ENCODE data around the gene PDGFB. TPM values are rescaled to one million over a fixed set of nuclear protein-coding genes. Genes with fewer than 3 reads are reported as not detected.

PDGFB gene
- total and polyA plus RNA-seq, 7 donors = 5.2 to 16.4 (median 10.1) TPM

GRCh38 chr22:39254789-39255298 is 10.1 kb upstream of the PDGFB start:
- intact Hi-C loops (cut with DNase I) = loop anchor here in 1 of 2 donors (2.0 kb wide), 1 partner anchor 20 kb away; no protein-coding TSS in a partner anchor
- peak; percentile 64 to 80 (median 72) for ATAC-seq

GRCh38 chr22:39254122-39254521 is 9.3 kb upstream of the PDGFB start:
- Histone ChIP-seq H3K36me3 (ENCODE audit: insufficient read depth in 1 of 2, low read depth in 1 of 2) (no peaks in the 10 kb centered on the region), H3K27ac (peak overlapping the region; percentile 99), H3K4me1 (peaks cover 46% of the 10 kb centered on the region), H3K27me3 (ENCODE audit: insufficient read depth in 3 of 3, low read length in 2 of 3) (no peaks in the 10 kb centered on the region), H3K4me3 (peak overlapping the region; percentile 46), H3K9me3 (no peaks in the 10 kb centered on the region)
- ATAC-seq (peak; percentile 72 to 81 (median 76)), DNase-seq (peak; percentile 62 to 80)
- no peak for TF ChIP-seq CTCF (IDR thresholded peaks at IDR 0.05)
- WGBS, 3 donors = 26 to 45% (median 34%) methylated on average over 14 of the region's 14 CpGs
- intact Hi-C loops (cut with DNase I) = loop anchor here in 1 of 2 donors (2.0 kb wide), 1 partner anchor 19 kb away; no protein-coding TSS in a partner anchor

More at GRCh38 chr22:39254789-39255298, 10.1 kb upstream of the PDGFB start:
- Histone ChIP-seq H3K27me3 (ENCODE audit: insufficient read depth in 3 of 3, low read length in 2 of 3) (no peaks in the 10 kb centered on the region), H3K4me1 (peaks cover 46% of the 10 kb centered on the region), H3K36me3 (ENCODE audit: insufficient read depth in 1 of 2, low read depth in 1 of 2) (no peaks in the 10 kb centered on the region), H3K4me3 (peak overlapping the region; percentile 33), H3K27ac (peak overlapping the region; percentile 99), H3K9me3 (no peaks in the 10 kb centered on the region)
- no peak for TF ChIP-seq CTCF (IDR thresholded peaks at IDR 0.05)
- 7 to 11% (median 8%) methylated on average over 15 of the region's 15 CpGs for WGBS, 3 donors
- DNase-seq = peak; percentile 59 to 82

GRCh38 chr22:39253435-39254070 is 8.8 kb upstream of the PDGFB start:
- 6 to 12% (median 6%) methylated on average over 18 to 19 of the region's 19 CpGs for WGBS, 3 donors
- Histone ChIP-seq H3K4me1 (peaks cover 46% of the 10 kb centered on the region), H3K4me3 (peak overlapping the region; percentile 46), H3K9me3 (no peaks in the 10 kb centered on the region), H3K36me3 (ENCODE audit: insufficient read depth in 1 of 2, low read depth in 1 of 2) (no peaks in the 10 kb centered on the region), H3K27me3 (ENCODE audit: insufficient read depth in 3 of 3, low read length in 2 of 3) (no peaks in the 10 kb centered on the region), H3K27ac (peak overlapping the region; percentile 99)
- no peak for TF ChIP-seq CTCF (IDR thresholded peaks at IDR 0.05)
- ATAC-seq (peak; percentile 77 to 84 (median 82)), DNase-seq (peak; percentile 73 to 87)
- intact Hi-C loops (cut with DNase I) = loop anchor here in 1 of 2 donors (2.0 kb wide), 1 partner anchor 19 kb away; no protein-coding TSS in a partner anchor

GRCh38 chr22:39252461-39253434 is 8.0 kb upstream of the PDGFB start:
- Histone ChIP-seq H3K36me3 (ENCODE audit: insufficient read depth in 1 of 2, low read depth in 1 of 2) (no peaks in the 10 kb centered on the region), H3K9me3 (no peaks in the 10 kb centered on the region), H3K27me3 (ENCODE audit: insufficient read depth in 3 of 3, low read length in 2 of 3) (no peaks in the 10 kb centered on the region), H3K4me1 (peaks cover 46% of the 10 kb centered on the region), H3K4me3 (peak overlapping the region; percentile 46), H3K27ac (peak overlapping the region; percentile 99)
- TF ChIP-seq CTCF (IDR thresholded peaks at IDR 0.05) = no peak
- WGBS, 3 donors = 36 to 56% (median 36%) methylated on average over 19 to 21 of the region's 21 CpGs
- ATAC-seq (no peak), DNase-seq (peak in 1 of 2 donors; percentile 51)
- intact Hi-C loops (cut with DNase I) = no loop called here

Measured in psoas muscle (tissue), 8 donors.